Activated naive CD8-positive, alpha-beta T cell treated with anti-CD3 and anti-CD28 coated beads, Interleukin-2, amount 50 U/mL, for 24 hours (primary cell): Measurements from ENCODE around the gene IL1F10.

Experiments used
- ATAC-seq: fragments of 150-1000 bp; cut with Tn5 transposase; one replicate; pipeline ENCODE4 v1.10.0; 2021
- DNase-seq: peaks from one replicate; pipeline ENCODE4 v3.0.0; 2021
- H3K27ac Mint-ChIP-seq: one replicate; pipeline ENCODE4 v1.8.0; 2021; ENCODE audit warnings: mild to moderate bottlenecking, mixed read lengths
- H3K27me3 Mint-ChIP-seq: one replicate; pipeline ENCODE4 v1.8.0; 2021; ENCODE audit warnings: mixed read lengths
- H3K36me3 Mint-ChIP-seq: one replicate; pipeline ENCODE4 v1.8.0; 2021; ENCODE audit warnings: low read depth, mixed read lengths
- H3K4me1 Mint-ChIP-seq: one replicate; pipeline ENCODE4 v1.8.0; 2021; ENCODE audit warnings: mixed read lengths
- H3K4me3 Mint-ChIP-seq: one replicate; pipeline ENCODE4 v1.8.0; 2021; ENCODE audit warnings: mild to moderate bottlenecking, moderate library complexity, mixed read lengths
- H3K9me3 Mint-ChIP-seq: one replicate; pipeline ENCODE4 v1.8.0; 2021; ENCODE audit warnings: mixed read lengths

The IL1F10 gene

GRCh38 chr2:113064898-113065297, 2.9 kb upstream of the IL1F10 start:
- no peak overlapping the region for H3K4me3 Mint-ChIP-seq
- no peak overlapping the region for H3K27ac Mint-ChIP-seq
- peaks cover 2% of the 10 kb centered on the region for H3K27me3 Mint-ChIP-seq
- H3K36me3 Mint-ChIP-seq, result no peaks in the 10 kb centered on the region
- H3K9me3 Mint-ChIP-seq, result no peaks in the 10 kb centered on the region
- ATAC-seq (no peak), DNase-seq (no peak)
- H3K4me1 Mint-ChIP-seq, result no peaks in the 10 kb centered on the region

- Mint-ChIP-seq H3K9me3 (no peaks in the 10 kb centered on the region), H3K27ac (no peak overlapping the region), H3K4me1 (no peaks in the 10 kb centered on the region), H3K4me3 (no peak overlapping the region), H3K27me3 (peaks cover 2% of the 10 kb centered on the region), H3K36me3 (no peaks in the 10 kb centered on the region)
- DNase-seq, result no peak
- no peak for ATAC-seq
Observed at GRCh38 chr2:113068249-113068648, 479 bp downstream of the IL1F10 start.

GRCh38 chr2:113068706-113069485, 1.1 kb downstream of the IL1F10 start:
- no peaks in the 10 kb centered on the region for H3K9me3 Mint-ChIP-seq
- no peaks in the 10 kb centered on the region for H3K36me3 Mint-ChIP-seq
- H3K4me3 Mint-ChIP-seq, result no peak overlapping the region
- peaks cover 2% of the 10 kb centered on the region for H3K27me3 Mint-ChIP-seq
- ATAC-seq (no peak), DNase-seq (no peak)
- H3K27ac Mint-ChIP-seq, result no peak overlapping the region
- H3K4me1 Mint-ChIP-seq, result no peaks in the 10 kb centered on the region

- no peaks in the 10 kb centered on the region for H3K36me3 Mint-ChIP-seq
- no peak overlapping the region for H3K27ac Mint-ChIP-seq
- H3K9me3 Mint-ChIP-seq, result no peaks in the 10 kb centered on the region
- H3K27me3 Mint-ChIP-seq, result peaks cover 2% of the 10 kb centered on the region
- no peak for ATAC-seq
- no peak overlapping the region for H3K4me3 Mint-ChIP-seq
- no peak for DNase-seq
- H3K4me1 Mint-ChIP-seq, result peaks cover 3% of the 10 kb centered on the region
Observed at GRCh38 chr2:113069676-113070605, 2.2 kb downstream of the IL1F10 start.

- H3K27me3 Mint-ChIP-seq, result peaks cover 2% of the 10 kb centered on the region
- DNase-seq (no peak), ATAC-seq (no peak)
- H3K4me1 Mint-ChIP-seq, result peaks cover 8% of the 10 kb centered on the region
- H3K4me3 Mint-ChIP-seq, result no peak overlapping the region
- no peak overlapping the region for H3K27ac Mint-ChIP-seq
- H3K9me3 Mint-ChIP-seq, result no peaks in the 10 kb centered on the region
- no peaks in the 10 kb centered on the region for H3K36me3 Mint-ChIP-seq
Observed at GRCh38 chr2:113070606-113070975, 2.8 kb downstream of the IL1F10 start.

GRCh38 chr2:113072584-113072983, 4.8 kb downstream of the IL1F10 start:
- Mint-ChIP-seq H3K27ac (no peak overlapping the region), H3K27me3 (peaks cover 2% of the 10 kb centered on the region), H3K4me3 (no peak overlapping the region), H3K4me1 (peaks cover 8% of the 10 kb centered on the region), H3K9me3 (no peaks in the 10 kb centered on the region), H3K36me3 (no peaks in the 10 kb centered on the region)
- DNase-seq (no peak), ATAC-seq (no peak)

GRCh38 chr2:113073325-113073834, 5.6 kb downstream of the IL1F10 start:
- Mint-ChIP-seq H3K4me3 (no peak overlapping the region), H3K4me1 (peaks cover 8% of the 10 kb centered on the region), H3K27ac (no peak overlapping the region), H3K27me3 (no peaks in the 10 kb centered on the region), H3K9me3 (no peaks in the 10 kb centered on the region), H3K36me3 (no peaks in the 10 kb centered on the region)
- DNase-seq (no peak), ATAC-seq (no peak)

GRCh38 chr2:113075030-113075429, 7.3 kb downstream of the IL1F10 start:
- H3K4me1 Mint-ChIP-seq, result peaks cover 8% of the 10 kb centered on the region
- no peak overlapping the region for H3K4me3 Mint-ChIP-seq
- H3K36me3 Mint-ChIP-seq, result no peaks in the 10 kb centered on the region
- no peaks in the 10 kb centered on the region for H3K9me3 Mint-ChIP-seq
- no peak overlapping the region for H3K27ac Mint-ChIP-seq
- H3K27me3 Mint-ChIP-seq, result no peaks in the 10 kb centered on the region
- ATAC-seq, result no peak
- DNase-seq, result no peak

GRCh38 chr2:113075600-113075999, 7.8 kb downstream of the IL1F10 start:
- no peaks in the 10 kb centered on the region for H3K9me3 Mint-ChIP-seq
- no peak for DNase-seq
- no peak overlapping the region for H3K27ac Mint-ChIP-seq
- no peaks in the 10 kb centered on the region for H3K36me3 Mint-ChIP-seq
- no peak for ATAC-seq
- H3K27me3 Mint-ChIP-seq, result no peaks in the 10 kb centered on the region
- H3K4me1 Mint-ChIP-seq, result peaks cover 8% of the 10 kb centered on the region
- H3K4me3 Mint-ChIP-seq, result no peak overlapping the region

- H3K27ac Mint-ChIP-seq, result no peak overlapping the region
- H3K4me3 Mint-ChIP-seq, result no peak overlapping the region
- DNase-seq, result no peak
- H3K27me3 Mint-ChIP-seq, result no peaks in the 10 kb centered on the region
- peaks cover 10% of the 10 kb centered on the region for H3K4me1 Mint-ChIP-seq
- H3K36me3 Mint-ChIP-seq, result no peaks in the 10 kb centered on the region
- no peaks in the 10 kb centered on the region for H3K9me3 Mint-ChIP-seq
- no peak for ATAC-seq
Observed at GRCh38 chr2:113076954-113077669, 9.3 kb downstream of the IL1F10 start.

GRCh38 chr2:113077921-113078320, 10.2 kb downstream of the IL1F10 start:
- Mint-ChIP-seq H3K9me3 (no peaks in the 10 kb centered on the region), H3K27me3 (no peaks in the 10 kb centered on the region), H3K27ac (no peak overlapping the region), H3K4me3 (no peak overlapping the region), H3K36me3 (no peaks in the 10 kb centered on the region), H3K4me1 (peaks cover 13% of the 10 kb centered on the region)
- no peak for ATAC-seq
- DNase-seq, result no peak

GRCh38 chr2:113078350-113078839, 10.6 kb downstream of the IL1F10 start:
- H3K9me3 Mint-ChIP-seq, result no peaks in the 10 kb centered on the region

GRCh38 chr2:113079131-113079530, 11.4 kb downstream of the IL1F10 start:
- ATAC-seq, result no peak
- Mint-ChIP-seq H3K9me3 (no peaks in the 10 kb centered on the region), H3K36me3 (no peaks in the 10 kb centered on the region)

More at GRCh38 chr2:113078350-113078839, 10.6 kb downstream of the IL1F10 start:
- DNase-seq (no peak), ATAC-seq (no peak)
- Mint-ChIP-seq H3K36me3 (no peaks in the 10 kb centered on the region), H3K4me3 (no peak overlapping the region), H3K27me3 (no peaks in the 10 kb centered on the region), H3K4me1 (peaks cover 18% of the 10 kb centered on the region), H3K27ac (no peak overlapping the region)

GRCh38 chr2:113080134-113080533, 12.4 kb downstream of the IL1F10 start:
- Mint-ChIP-seq H3K27me3 (no peaks in the 10 kb centered on the region), H3K4me1 (peaks cover 25% of the 10 kb centered on the region)

More at GRCh38 chr2:113079131-113079530, 11.4 kb downstream of the IL1F10 start:
- H3K27ac Mint-ChIP-seq, result no peak overlapping the region
- H3K4me1 Mint-ChIP-seq, result peaks cover 23% of the 10 kb centered on the region
- no peak overlapping the region for H3K4me3 Mint-ChIP-seq
- no peaks in the 10 kb centered on the region for H3K27me3 Mint-ChIP-seq
- no peak for DNase-seq

More at GRCh38 chr2:113080134-113080533, 12.4 kb downstream of the IL1F10 start:
- Mint-ChIP-seq H3K9me3 (no peaks in the 10 kb centered on the region), H3K36me3 (no peaks in the 10 kb centered on the region), H3K27ac (no peak overlapping the region), H3K4me3 (no peak overlapping the region)
- DNase-seq (peak; percentile 64), ATAC-seq (no peak)
